Measurements from ENCODE around the gene OR7A5.

Gene OR7A5

DNA sequence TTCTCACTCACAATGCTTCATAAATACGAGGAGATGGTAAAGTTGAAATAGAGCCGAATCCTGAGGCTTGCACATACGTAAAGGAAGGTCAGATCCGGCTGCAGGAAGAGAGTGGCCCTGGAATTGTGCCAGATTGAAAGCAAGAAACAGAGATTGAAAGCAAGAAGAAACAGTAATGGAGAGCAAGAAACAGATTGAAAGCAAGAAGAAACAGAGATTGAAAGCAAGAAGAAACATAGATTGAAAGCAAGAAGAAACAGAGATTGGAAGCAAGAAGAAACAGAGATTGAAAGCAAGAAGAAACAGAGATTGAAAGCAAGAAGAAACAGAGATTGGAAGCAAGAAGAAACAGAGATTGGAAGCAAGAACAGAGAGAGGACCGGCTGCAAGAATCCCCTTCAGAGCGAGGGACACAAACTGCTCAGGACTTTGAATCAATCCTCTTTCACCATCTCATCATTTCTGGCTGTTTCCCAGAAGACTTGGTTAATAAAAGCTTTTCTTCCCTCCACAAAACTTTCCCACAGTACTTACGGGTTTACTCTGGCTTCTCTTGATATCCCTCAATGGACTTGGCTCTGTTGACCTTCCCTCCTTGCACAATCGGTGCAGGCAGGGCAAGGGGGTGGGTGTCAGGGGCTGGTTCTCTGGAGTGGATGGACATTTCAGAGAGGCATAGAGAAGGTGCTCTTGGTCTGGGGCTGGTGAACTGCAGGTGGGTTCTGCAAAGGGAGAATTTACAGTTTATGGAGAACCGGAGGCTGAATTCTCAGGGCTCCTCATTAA, 25.5 kb downstream of the OR7A5 start:
- Histone ChIP-seq H3K79me2 (no peaks in the 10 kb centered on the region), H3K4me3 (ENCODE audit: low read depth, low read length) (no peak overlapping the region), H3K27ac (no peak overlapping the region), H2AFZ (no peak overlapping the region), H3K36me3 (ENCODE audit: control insufficient read depth, insufficient read depth, low read length) (no peaks in the 10 kb centered on the region), H3K9me3 (ENCODE audit: control insufficient read depth, low read length) (no peaks in the 10 kb centered on the region), H3K4me2 (ENCODE audit: low read length) (no peak overlapping the region), H3K4me1 (no peaks in the 10 kb centered on the region), H3K9ac (no peak overlapping the region), H3K27me3 (ENCODE audit: control insufficient read depth, insufficient read depth, low read length) (no peaks in the 10 kb centered on the region)
- TF ChIP-seq, protein P1, sequence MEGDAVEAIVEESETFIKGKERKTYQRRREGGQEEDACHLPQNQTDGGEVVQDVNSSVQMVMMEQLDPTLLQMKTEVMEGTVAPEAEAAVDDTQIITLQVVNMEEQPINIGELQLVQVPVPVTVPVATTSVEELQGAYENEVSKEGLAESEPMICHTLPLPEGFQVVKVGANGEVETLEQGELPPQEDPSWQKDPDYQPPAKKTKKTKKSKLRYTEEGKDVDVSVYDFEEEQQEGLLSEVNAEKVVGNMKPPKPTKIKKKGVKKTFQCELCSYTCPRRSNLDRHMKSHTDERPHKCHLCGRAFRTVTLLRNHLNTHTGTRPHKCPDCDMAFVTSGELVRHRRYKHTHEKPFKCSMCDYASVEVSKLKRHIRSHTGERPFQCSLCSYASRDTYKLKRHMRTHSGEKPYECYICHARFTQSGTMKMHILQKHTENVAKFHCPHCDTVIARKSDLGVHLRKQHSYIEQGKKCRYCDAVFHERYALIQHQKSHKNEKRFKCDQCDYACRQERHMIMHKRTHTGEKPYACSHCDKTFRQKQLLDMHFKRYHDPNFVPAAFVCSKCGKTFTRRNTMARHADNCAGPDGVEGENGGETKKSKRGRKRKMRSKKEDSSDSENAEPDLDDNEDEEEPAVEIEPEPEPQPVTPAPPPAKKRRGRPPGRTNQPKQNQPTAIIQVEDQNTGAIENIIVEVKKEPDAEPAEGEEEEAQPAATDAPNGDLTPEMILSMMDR (IDR thresholded peaks at IDR 0.05), result no peak

DNA sequence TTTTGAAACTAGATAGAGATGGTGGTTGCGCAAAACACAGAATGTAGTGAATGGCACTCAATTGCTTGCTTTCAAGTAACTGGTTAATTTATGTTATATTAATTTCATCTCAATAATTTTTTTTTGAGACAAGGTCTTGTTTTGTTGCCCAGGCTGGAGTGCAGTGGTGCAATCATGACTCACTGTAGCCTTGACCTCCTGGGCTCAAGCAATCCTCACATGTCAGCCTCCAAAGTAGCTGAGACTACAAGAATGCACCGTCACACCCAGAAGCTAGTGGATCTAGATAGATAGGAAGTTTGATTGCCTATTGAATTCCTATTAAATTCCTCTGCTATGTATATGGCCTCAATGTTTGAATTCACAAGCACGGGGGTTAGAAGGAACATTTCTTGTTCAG, 30.2 kb downstream of the OR7A5 start:
- TF ChIP-seq, protein P1 (IDR thresholded peaks at IDR 0.05), result no peak
- Histone ChIP-seq H3K4me1 (no peaks in the 10 kb centered on the region), H3K4me3 (ENCODE audit: low read depth, low read length) (no peak overlapping the region), H3K4me2 (ENCODE audit: low read length) (no peak overlapping the region), H3K9me3 (ENCODE audit: control insufficient read depth, low read length) (no peaks in the 10 kb centered on the region), H2AFZ (no peak overlapping the region), H3K27me3 (ENCODE audit: control insufficient read depth, insufficient read depth, low read length) (no peaks in the 10 kb centered on the region), H3K79me2 (no peaks in the 10 kb centered on the region), H3K27ac (no peak overlapping the region), H3K36me3 (ENCODE audit: control insufficient read depth, insufficient read depth, low read length) (no peaks in the 10 kb centered on the region), H3K9ac (no peak overlapping the region)

DNA sequence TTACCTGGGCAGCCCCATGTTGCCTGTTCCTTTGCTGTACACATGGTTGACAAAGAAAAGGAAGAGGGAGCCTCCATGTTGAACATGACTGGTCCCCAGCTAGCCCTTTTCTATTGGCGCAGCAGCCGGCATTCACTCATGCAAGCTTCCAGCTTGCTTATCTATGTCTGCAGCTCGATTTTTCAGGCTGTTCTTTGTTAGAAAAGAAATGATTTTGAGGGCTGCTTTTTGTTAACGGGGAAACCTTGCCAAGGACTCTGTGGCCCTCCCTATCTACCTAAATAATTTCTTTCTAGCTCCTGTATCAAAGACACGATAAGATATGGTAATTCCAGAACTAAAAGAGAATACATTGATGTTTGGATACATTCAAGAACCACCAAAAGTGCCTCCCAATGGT, 36.2 kb downstream of the OR7A5 start:
- Histone ChIP-seq H3K27me3 (ENCODE audit: control insufficient read depth, insufficient read depth, low read length) (no peaks in the 10 kb centered on the region), H2AFZ (no peak overlapping the region), H3K79me2 (no peaks in the 10 kb centered on the region), H3K4me3 (ENCODE audit: low read depth, low read length) (no peak overlapping the region), H3K4me1 (no peaks in the 10 kb centered on the region), H3K9ac (no peak overlapping the region), H3K9me3 (ENCODE audit: control insufficient read depth, low read length) (no peaks in the 10 kb centered on the region), H3K27ac (no peak overlapping the region), H3K36me3 (ENCODE audit: control insufficient read depth, insufficient read depth, low read length) (no peaks in the 10 kb centered on the region), H3K4me2 (ENCODE audit: low read length) (no peak overlapping the region)
- TF ChIP-seq, protein P1 (IDR thresholded peaks at IDR 0.05), result no peak

DNA sequence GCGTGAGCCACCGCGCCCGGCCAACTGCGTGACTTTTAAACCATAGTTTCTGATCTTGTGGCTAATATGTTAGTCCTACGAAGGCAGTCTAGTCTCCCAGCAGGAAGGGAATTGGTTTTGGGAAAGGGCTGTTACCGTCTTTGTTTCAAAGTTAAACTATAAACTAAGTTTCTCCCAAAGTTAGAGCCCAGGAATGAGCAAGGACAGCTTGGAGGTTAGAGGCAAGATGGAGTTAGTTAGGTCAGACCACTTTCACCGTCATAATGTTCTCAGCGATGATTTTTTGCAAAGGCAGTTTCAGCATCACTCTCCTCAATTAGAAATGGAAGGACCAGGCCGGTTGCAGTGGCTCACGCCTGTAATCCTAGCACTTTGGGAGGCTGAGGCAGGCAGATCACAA, 39.0 kb downstream of the OR7A5 start:
- Histone ChIP-seq H3K9ac (no peak overlapping the region), H3K27me3 (ENCODE audit: control insufficient read depth, insufficient read depth, low read length) (no peaks in the 10 kb centered on the region), H3K36me3 (ENCODE audit: control insufficient read depth, insufficient read depth, low read length) (no peaks in the 10 kb centered on the region), H3K4me2 (ENCODE audit: low read length) (no peak overlapping the region), H2AFZ (no peak overlapping the region), H3K9me3 (ENCODE audit: control insufficient read depth, low read length) (no peaks in the 10 kb centered on the region), H3K79me2 (no peaks in the 10 kb centered on the region), H3K4me1 (no peaks in the 10 kb centered on the region), H3K4me3 (ENCODE audit: low read depth, low read length) (no peak overlapping the region), H3K27ac (no peak overlapping the region)
- TF ChIP-seq, protein P1 (IDR thresholded peaks at IDR 0.05), result no peak

Data from parathyroid adenoma (tissue), 2 donors.